Activated CD4-positive, alpha-beta memory T cell treated with anti-CD3 and anti-CD28 coated beads, Interleukin-2, amount 10 ng/mL, durations not matched to agents 7 days and 5 days (primary cell): Measurements from ENCODE around the gene BTBD9. TPM values are rescaled to one million over a fixed set of nuclear protein-coding genes. Genes with fewer than 3 reads are reported as not detected.

ENCODE experiments used
- CTCF ChIA-PET: fragments of 350-600 bp; sonication (Branson Sonifier 250); formaldehyde crosslinking; loops from one replicate; lab custom pipeline; 2021; ENCODE audit warnings: antibody characterized with exemption, inconsistent platforms; lab: Charles Lee
- POLR2A ChIA-PET: fragments of 350-600 bp; sonication (Branson Sonifier 250); formaldehyde crosslinking; loops from one replicate; lab custom pipeline; 2021; ENCODE audit warnings: antibody characterized with exemption; lab: Charles Lee
- DNase-seq: peaks from one replicate; pipeline ENCODE4 v3.0.0-alpha.2; 2020
- H3K27ac Mint-ChIP-seq: one replicate; pipeline ENCODE4 v1.8.0; 2021; ENCODE audit warnings: mild to moderate bottlenecking, mixed read lengths
- H3K27me3 Mint-ChIP-seq: one replicate; pipeline ENCODE4 v1.8.0; 2021; ENCODE audit warnings: mixed read lengths
- H3K36me3 Mint-ChIP-seq: one replicate; pipeline ENCODE4 v1.8.0; 2021; ENCODE audit warnings: low read depth, mixed read lengths
- H3K4me1 Mint-ChIP-seq: one replicate; pipeline ENCODE4 v1.8.0; 2021; ENCODE audit warnings: mixed read lengths
- H3K4me3 Mint-ChIP-seq: one replicate; pipeline ENCODE4 v1.8.0; 2021; ENCODE audit warnings: mild to moderate bottlenecking, mixed read lengths
- H3K9me3 Mint-ChIP-seq: one replicate; pipeline ENCODE4 v1.8.0; 2021; ENCODE audit warnings: mixed read lengths
- total RNA-seq, 2 experiments: library from RNA; stranded (reverse); gene quantifications; one replicate each; pipeline ENCODE4 v1.2.3, GENCODE V29; 2021

BTBD9 gene
- total RNA-seq, 2 experiments from 2014 or later, result 14.7 to 16.1 TPM

DNA sequence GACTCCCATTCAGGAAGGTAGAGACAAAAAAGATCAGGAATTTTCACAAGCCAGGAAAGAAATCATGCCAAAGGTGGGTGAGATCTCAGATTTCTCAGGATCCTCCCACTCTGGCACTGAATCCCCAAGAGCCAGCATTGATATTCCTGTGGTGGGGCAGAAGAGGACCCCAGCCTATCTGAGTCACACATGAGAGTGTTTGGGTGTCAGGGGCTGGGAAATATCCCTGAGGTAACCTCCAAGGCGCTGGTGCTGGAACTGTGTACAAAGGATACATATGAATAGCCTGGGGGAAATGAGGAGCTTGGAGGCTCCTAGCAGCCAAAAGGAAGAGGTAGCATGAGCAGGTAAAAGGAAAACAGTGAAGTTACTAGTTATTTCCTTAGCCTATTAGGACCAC is 369.4 kb downstream of the BTBD9 start:
- Mint-ChIP-seq H3K27ac (no peak overlapping the region), H3K4me3 (no peak overlapping the region), H3K4me1 (peaks cover 4% of the 10 kb centered on the region), H3K36me3 (no peaks in the 10 kb centered on the region), H3K9me3 (no peaks in the 10 kb centered on the region), H3K27me3 (no peaks in the 10 kb centered on the region)
- CTCF ChIA-PET, result no interaction called here
- POLR2A ChIA-PET, result no interaction called here
- DNase-seq, result no peak

DNA sequence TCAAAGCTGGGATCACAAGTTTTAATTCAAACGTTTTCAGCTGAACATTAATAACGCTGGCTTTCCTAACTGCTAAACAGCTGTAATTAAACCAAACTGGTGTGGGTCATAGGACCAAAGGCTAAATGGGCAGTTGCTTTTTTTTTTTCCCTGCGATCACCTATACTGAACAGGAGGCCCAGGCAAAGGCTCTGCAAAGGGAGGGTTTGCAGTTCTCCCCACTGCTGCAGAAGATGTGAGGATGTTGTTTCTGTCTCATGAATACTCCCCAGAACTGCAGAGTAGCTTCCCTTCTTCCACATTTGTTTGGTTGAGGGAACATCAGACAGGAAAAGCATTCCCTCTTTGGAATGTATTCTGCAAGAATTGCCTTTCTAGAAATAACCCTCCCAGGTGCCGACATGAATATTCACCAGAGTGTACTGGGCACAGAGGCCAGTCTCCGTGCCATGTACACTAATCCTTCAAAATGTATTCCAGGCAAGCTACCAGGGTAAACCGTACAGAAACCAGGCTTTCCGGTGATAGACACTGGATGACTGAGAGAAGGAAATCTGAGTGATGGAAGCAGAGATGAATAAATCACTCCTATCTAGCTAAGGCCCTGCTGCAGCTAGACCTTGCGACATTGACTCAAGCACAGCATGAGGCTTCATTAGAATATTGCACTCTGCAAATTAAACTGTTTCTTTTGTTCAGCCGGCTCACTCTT is 370.1 kb downstream of the BTBD9 start:
- POLR2A ChIA-PET, result no interaction called here
- peaks cover 4% of the 10 kb centered on the region for H3K4me1 Mint-ChIP-seq
- H3K27ac Mint-ChIP-seq, result no peak overlapping the region
- H3K36me3 Mint-ChIP-seq, result no peaks in the 10 kb centered on the region
- no peak for DNase-seq
- no peaks in the 10 kb centered on the region for H3K9me3 Mint-ChIP-seq
- H3K4me3 Mint-ChIP-seq, result no peak overlapping the region
- no peaks in the 10 kb centered on the region for H3K27me3 Mint-ChIP-seq
- CTCF ChIA-PET, result no interaction called here

DNA sequence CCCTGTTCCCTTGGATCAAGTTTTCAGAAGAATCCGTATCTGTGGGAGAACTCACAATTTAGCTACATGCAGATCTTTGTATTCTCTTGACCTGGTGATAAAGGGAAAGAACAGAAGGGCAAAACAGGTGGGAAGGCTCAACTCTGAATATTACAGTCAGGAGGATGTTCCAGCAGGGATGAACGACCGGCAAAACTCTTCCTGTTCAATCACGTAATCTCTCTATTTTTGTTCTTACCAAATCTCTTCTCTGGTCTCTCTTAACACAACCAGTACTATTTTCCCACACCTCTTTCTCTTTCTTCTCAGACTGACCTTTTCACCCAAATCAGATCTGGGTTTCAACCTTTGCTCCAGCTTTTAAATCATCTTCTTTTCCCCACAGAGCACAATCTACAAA is 371.4 kb downstream of the BTBD9 start:
- Mint-ChIP-seq H3K27me3 (no peaks in the 10 kb centered on the region), H3K4me1 (peaks cover 4% of the 10 kb centered on the region), H3K27ac (no peak overlapping the region), H3K9me3 (no peaks in the 10 kb centered on the region), H3K36me3 (no peaks in the 10 kb centered on the region), H3K4me3 (no peak overlapping the region)
- no peak for DNase-seq
- ChIA-PET POLR2A (no interaction called here), CTCF (no interaction called here)

DNA sequence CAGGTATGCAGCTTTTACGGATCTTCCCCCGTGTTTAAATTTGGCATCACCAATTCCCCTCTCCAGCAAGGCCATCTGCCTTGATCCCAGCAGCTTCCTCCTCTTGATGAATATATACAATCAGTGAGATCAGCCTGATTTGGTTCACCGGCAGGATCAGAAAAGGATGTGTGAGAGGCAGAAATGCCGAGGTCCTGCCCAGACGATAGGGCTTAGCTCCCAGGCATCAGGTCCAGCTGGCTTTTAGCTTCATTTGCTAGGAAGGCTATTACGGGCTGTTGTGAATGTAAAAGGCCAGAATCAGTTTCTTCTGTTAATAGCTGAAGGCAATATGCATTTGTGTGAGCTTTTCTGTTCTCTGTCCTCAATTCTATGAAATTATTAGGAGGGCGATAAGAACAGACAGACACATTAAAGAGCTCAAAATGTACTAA is 372.8 kb downstream of the BTBD9 start:
- Mint-ChIP-seq H3K4me1 (peaks cover 11% of the 10 kb centered on the region), H3K36me3 (no peaks in the 10 kb centered on the region)
- CTCF ChIA-PET, result interaction anchor here (1.2 kb wide), 1 partner anchor 227 kb away, joined by 3 read pairs; no protein-coding TSS in a partner anchor

DNA sequence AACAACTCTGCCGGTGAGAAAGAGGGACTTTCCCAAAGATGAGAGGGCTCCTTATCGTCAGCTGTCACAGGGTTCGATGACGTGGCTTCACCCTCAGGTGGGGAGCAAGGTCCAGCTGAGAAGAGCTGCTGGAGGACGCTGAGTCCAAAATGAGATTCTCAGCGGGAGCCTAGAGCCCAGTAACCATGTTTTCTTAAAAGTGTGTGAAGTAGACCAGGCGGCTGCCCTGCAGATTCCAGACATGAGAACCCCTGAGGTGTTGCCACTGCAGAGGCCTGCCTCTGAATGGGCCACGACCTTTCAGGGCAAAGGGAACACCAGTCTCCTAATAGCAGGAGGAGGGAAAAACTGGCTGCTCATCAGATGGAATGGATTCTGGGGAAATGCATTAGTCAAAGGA is 375.1 kb downstream of the BTBD9 start:
- no peak overlapping the region for H3K27ac Mint-ChIP-seq
- no peaks in the 10 kb centered on the region for H3K27me3 Mint-ChIP-seq
- no peak overlapping the region for H3K4me3 Mint-ChIP-seq
- DNase-seq, result no peak
- ChIA-PET POLR2A (no interaction called here), CTCF (no interaction called here)
- H3K9me3 Mint-ChIP-seq, result no peaks in the 10 kb centered on the region
- H3K4me1 Mint-ChIP-seq, result peaks cover 16% of the 10 kb centered on the region
- no peaks in the 10 kb centered on the region for H3K36me3 Mint-ChIP-seq

More for the DNA sequence above, 372.8 kb downstream of the BTBD9 start:
- DNase-seq, result no peak
- Mint-ChIP-seq H3K27ac (no peak overlapping the region), H3K4me3 (no peak overlapping the region), H3K27me3 (no peaks in the 10 kb centered on the region), H3K9me3 (no peaks in the 10 kb centered on the region)
- POLR2A ChIA-PET, result no interaction called here

DNA sequence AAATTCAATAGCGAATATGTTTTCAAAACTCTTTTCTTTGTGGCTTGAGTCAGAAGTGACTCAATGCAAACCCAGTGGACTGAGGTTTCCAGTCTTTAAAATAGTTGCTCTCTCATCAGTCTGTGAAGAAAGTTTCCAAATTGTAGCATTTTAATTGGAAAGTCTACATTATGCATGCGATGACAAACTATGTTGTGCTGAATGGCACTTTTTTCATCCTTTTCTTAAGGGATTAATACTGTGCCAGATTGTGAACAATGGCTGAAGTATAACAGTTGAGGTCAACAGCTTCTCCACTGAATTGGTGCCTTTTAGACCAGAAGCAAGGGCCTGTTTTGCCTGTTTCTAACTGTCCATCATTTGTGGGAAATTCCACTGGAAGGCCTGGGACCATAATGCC is 377.1 kb downstream of the BTBD9 start:
- ChIA-PET CTCF (no interaction called here), POLR2A (no interaction called here)
- DNase-seq, result no peak
- Mint-ChIP-seq H3K27me3 (no peaks in the 10 kb centered on the region), H3K4me3 (no peak overlapping the region), H3K9me3 (no peaks in the 10 kb centered on the region), H3K27ac (no peak overlapping the region), H3K4me1 (peaks cover 17% of the 10 kb centered on the region), H3K36me3 (no peaks in the 10 kb centered on the region)

DNA sequence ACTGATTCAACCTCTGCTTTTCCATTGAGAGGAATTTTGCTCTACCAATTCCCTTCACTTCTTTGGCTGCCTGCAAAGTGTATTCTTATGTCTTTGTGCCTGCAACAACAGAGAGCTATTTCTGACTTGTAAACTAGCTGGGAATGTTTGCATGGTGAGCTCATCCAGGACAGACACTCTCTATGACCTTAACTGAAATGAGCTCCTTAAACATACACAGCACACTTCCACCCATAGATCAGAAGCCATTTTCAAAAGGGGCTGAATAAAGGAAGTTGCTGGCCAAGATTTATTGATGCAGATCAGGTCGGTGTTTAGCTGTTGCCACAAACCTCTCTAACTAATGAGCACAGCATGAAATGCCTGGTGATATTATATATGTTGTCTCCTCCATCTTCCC is 377.7 kb downstream of the BTBD9 start:
- H3K4me1 Mint-ChIP-seq, result peaks cover 17% of the 10 kb centered on the region
- no peak overlapping the region for H3K27ac Mint-ChIP-seq
- POLR2A ChIA-PET, result no interaction called here
- no peaks in the 10 kb centered on the region for H3K36me3 Mint-ChIP-seq
- DNase-seq, result no peak
- H3K9me3 Mint-ChIP-seq, result no peaks in the 10 kb centered on the region
- CTCF ChIA-PET, result no interaction called here
- no peaks in the 10 kb centered on the region for H3K27me3 Mint-ChIP-seq
- no peak overlapping the region for H3K4me3 Mint-ChIP-seq

DNA sequence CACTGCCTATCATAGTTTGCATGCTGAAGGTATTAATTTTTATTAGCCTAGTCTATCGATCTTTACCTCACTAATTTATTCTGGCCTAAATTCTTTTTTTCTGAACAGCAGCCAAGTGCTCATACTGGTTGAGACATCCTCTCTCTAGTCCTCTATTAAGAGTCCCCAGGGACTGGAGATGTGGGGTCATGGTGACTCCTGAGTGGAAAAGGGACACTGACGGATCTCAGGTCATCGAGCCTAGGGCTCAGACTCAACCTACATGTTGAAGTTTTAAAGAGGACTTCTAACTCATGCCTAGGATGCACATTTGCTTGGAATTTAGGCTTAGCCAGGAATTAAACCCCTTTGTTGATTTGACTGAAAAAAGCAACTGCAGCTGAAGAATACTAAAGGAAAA is 378.1 kb downstream of the BTBD9 start:
- H3K4me3 Mint-ChIP-seq, result no peak overlapping the region
- no peaks in the 10 kb centered on the region for H3K27me3 Mint-ChIP-seq
- no peaks in the 10 kb centered on the region for H3K36me3 Mint-ChIP-seq
- no peak for DNase-seq
- H3K4me1 Mint-ChIP-seq, result peaks cover 17% of the 10 kb centered on the region
- no peak overlapping the region for H3K27ac Mint-ChIP-seq
- H3K9me3 Mint-ChIP-seq, result no peaks in the 10 kb centered on the region
- ChIA-PET CTCF (no interaction called here), POLR2A (no interaction called here)

DNA sequence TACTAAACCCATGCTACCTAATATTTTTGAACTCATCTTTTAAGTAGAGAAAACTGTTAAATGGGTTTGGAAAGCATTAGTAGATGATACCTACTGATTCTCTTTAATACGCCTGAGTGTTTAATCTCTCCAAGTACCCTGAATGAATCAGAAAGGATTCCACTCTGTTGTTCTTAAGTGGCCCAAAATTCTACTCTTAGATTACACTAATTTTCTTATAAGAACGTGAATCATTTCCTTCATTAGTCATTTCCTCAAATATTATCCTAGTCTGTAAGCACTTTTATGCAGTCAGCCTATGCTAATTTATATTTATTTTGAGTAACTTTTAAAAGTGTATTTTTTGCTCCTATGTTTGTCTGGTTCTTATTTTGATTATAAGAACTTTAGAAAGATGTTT is 380.0 kb downstream of the BTBD9 start:
- H3K27ac Mint-ChIP-seq, result no peak overlapping the region
- H3K27me3 Mint-ChIP-seq, result no peaks in the 10 kb centered on the region
- CTCF ChIA-PET, result interaction anchor here (1.0 kb wide), 1 partner anchor 12 kb away, joined by 4 read pairs; no protein-coding TSS in a partner anchor
- peaks cover 12% of the 10 kb centered on the region for H3K36me3 Mint-ChIP-seq
- POLR2A ChIA-PET, result no interaction called here
- no peaks in the 10 kb centered on the region for H3K9me3 Mint-ChIP-seq
- no peak overlapping the region for H3K4me3 Mint-ChIP-seq
- no peak for DNase-seq
- peaks cover 17% of the 10 kb centered on the region for H3K4me1 Mint-ChIP-seq

DNA sequence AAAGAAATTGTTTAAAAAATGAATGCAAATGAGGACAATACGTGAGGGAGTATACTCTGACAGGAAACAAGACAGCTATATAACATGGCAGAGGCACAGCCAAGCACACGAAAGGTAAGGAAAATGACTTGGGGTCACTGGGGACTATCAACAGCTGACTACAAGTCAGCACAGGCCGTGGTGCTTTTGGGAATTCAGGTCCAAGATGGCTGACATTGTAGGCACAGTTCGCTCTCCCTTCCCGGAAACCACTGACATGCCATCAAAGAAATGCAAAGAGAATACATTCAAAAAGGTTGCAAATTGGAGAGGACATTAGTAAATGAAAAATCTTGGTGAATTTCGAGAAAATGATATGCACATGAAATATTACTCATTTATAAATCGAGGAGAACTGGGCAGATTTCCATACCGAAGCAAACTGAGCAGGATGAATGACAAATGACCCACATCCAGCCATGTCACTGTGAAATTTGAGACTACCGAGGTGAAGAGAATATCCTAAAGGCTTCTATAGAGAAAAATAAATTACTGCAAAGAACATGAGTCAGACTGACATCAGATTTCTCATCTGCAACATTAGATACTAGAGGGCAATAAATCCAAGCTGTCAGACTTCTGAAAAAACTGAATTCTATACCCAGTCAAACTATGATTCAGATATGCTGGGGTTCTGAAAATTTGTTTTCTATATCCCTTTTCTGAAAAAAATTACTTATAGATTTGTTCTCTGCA is 391.1 kb downstream of the BTBD9 start:
- Mint-ChIP-seq H3K27me3 (no peaks in the 10 kb centered on the region), H3K36me3 (no peaks in the 10 kb centered on the region), H3K9me3 (no peaks in the 10 kb centered on the region), H3K4me1 (no peaks in the 10 kb centered on the region), H3K27ac (no peak overlapping the region), H3K4me3 (no peak overlapping the region)
- POLR2A ChIA-PET, result no interaction called here
- CTCF ChIA-PET, result no interaction called here
- no peak for DNase-seq

DNA sequence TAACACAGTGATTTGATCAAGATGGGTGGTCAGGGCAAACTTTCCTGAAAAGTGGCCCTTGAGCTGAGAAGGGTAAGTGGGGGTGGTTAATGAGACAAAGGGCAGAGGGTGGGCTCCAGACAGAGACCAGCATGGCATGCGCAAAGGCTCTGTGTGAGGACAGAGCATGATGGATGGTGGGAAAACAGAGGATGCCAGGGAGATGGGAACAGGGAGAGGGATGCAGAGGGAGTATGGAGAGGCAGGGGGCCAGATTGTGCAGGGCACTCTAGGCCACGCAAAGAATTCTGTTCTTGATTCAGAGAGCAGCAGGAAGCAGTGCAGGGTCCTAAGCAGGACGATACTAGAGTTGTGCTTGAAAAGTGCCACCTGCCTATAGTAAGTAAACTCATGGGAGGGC is 394.4 kb downstream of the BTBD9 start:
- H3K9me3 Mint-ChIP-seq, result no peaks in the 10 kb centered on the region
- H3K36me3 Mint-ChIP-seq, result no peaks in the 10 kb centered on the region
- no peaks in the 10 kb centered on the region for H3K27me3 Mint-ChIP-seq
- H3K4me3 Mint-ChIP-seq, result no peak overlapping the region
- H3K27ac Mint-ChIP-seq, result no peak overlapping the region
- no peaks in the 10 kb centered on the region for H3K4me1 Mint-ChIP-seq
- DNase-seq, result no peak
- ChIA-PET POLR2A (no interaction called here), CTCF (no interaction called here)

DNA sequence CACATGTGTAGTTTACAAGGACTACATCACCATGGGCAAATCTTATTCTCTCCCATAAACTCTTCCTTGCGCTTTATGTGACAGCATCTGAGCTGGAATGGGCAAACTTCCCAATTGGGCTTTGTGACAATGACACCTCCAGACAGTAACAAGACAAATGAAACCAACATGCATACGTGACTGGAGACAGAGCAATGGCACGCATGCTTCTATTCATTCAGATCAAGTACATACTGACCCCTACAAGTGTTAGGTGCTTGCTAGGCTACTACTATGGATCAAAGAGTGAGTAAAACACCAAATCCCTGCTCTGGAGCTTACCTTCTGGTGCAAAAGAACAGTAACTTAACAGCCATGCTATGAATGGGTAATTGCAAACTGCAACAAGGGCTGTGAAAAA is 394.9 kb downstream of the BTBD9 start:
- no peaks in the 10 kb centered on the region for H3K4me1 Mint-ChIP-seq
- no peaks in the 10 kb centered on the region for H3K9me3 Mint-ChIP-seq
- no peaks in the 10 kb centered on the region for H3K36me3 Mint-ChIP-seq
- no peak overlapping the region for H3K4me3 Mint-ChIP-seq
- POLR2A ChIA-PET, result no interaction called here
- DNase-seq, result no peak
- no peaks in the 10 kb centered on the region for H3K27me3 Mint-ChIP-seq
- H3K27ac Mint-ChIP-seq, result no peak overlapping the region
- CTCF ChIA-PET, result no interaction called here

DNA sequence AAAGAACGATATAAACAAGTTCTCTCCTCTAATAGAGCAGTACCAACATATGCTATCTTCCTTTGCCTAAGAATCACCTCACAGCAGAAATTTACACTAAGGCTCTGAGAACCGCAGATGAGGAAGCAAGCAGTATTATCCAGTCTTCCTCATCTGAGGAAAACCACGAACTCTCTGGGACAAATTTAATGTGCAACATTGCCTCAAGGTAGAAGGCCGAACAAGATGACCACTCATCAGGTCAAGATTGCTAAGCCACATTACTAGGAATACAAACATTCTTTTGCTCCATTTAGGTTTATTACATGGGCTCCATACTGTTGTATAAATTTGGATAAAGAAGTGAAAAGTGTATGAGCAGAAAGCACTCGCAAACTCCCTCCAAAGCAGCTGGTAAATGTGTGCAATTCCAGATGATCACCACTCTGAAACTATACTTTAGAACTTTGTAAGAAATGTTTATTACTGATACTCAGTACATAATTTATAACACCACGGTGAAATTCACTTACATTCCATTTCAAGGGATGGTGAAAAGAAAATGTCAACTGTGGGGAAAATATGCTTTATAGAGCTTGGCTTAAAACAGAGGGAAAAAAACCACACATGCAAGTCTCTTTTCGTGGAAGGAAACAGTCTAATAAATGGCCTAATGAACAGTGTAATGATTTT is 398.4 kb downstream of the BTBD9 start:
- Mint-ChIP-seq H3K27me3 (no peaks in the 10 kb centered on the region), H3K4me1 (no peaks in the 10 kb centered on the region), H3K27ac (no peak overlapping the region), H3K4me3 (no peak overlapping the region), H3K9me3 (no peaks in the 10 kb centered on the region), H3K36me3 (no peaks in the 10 kb centered on the region)
- POLR2A ChIA-PET, result interaction anchor here (1.4 kb wide), 1 partner anchor 16 kb away, joined by 3 read pairs; no protein-coding TSS in a partner anchor
- DNase-seq, result no peak
- CTCF ChIA-PET, result no interaction called here
